WTC11 (cell line): ENCODE measurements around the gene PGAP2. TPM values are rescaled to one million over a fixed set of nuclear protein-coding genes. Genes with fewer than 3 reads are reported as not detected.

Experiments
- ATAC-seq: fragments of 200-7000 bp; cut with Tn5 transposase; 2 replicates; pipeline ENCODE4 v1.10.0; 2021; ENCODE audit warnings: mild to moderate bottlenecking, moderate library complexity
- CTCF ChIA-PET: fragments of 300-600 bp; sonication (Branson Sonifier 250); formaldehyde crosslinking; loops from one replicate; lab custom pipeline; 2021; ENCODE audit warnings: antibody characterized with exemption; lab: Charles Lee
- POLR2A ChIA-PET: fragments of 350-600 bp; sonication (Branson Sonifier 250); formaldehyde crosslinking; loops from one replicate; lab custom pipeline; 2021; ENCODE audit warnings: antibody characterized with exemption; lab: Charles Lee
- DNase-seq: peaks from one replicate; pipeline ENCODE4 v3.0.0; 2021; ENCODE audit warnings: low spot score
- H3K27ac Mint-ChIP-seq: 2 replicates; pipeline ENCODE4 v1.8.0; 2021; ENCODE audit warnings: mixed read lengths
- H3K27me3 Mint-ChIP-seq: 2 replicates; pipeline ENCODE4 v1.8.0; 2021; ENCODE audit warnings: low read depth, mild to moderate bottlenecking, moderate library complexity, mixed read lengths
- H3K36me3 Mint-ChIP-seq: 2 replicates; pipeline ENCODE4 v1.8.0; 2021; ENCODE audit warnings: mixed read lengths
- H3K4me1 Mint-ChIP-seq: 2 replicates; pipeline ENCODE4 v1.8.0; 2022; ENCODE audit warnings: mixed read lengths
- H3K4me3 Mint-ChIP-seq: 2 replicates; pipeline ENCODE4 v1.8.0; 2021; ENCODE audit warnings: mild to moderate bottlenecking, moderate library complexity, mixed read lengths
- H3K9me3 Mint-ChIP-seq: 2 replicates; pipeline ENCODE4 v1.8.0; 2021; ENCODE audit warnings: mixed read lengths
- ATF3 ChIP-seq: sonication (generic); formaldehyde crosslinking; conservative IDR thresholded peaks from 2 replicates; pipeline ENCODE4 v1.8.1; 2022; ENCODE audit warnings: mild to moderate bottlenecking, missing genetic modification reagents
- CBFB ChIP-seq: sonication (generic); formaldehyde crosslinking; IDR thresholded peaks from 2 replicates; pipeline ENCODE4 v1.8.1; 2022; ENCODE audit warnings: mild to moderate bottlenecking, low read depth, missing genetic modification reagents
- CDX4 ChIP-seq: fragments of 250-450 bp; sonication (Bioruptor Pico); IDR thresholded peaks from 2 replicates; pipeline ENCODE4 v1.9.0; 2021; ENCODE audit warnings: moderate library complexity, mild to moderate bottlenecking, inconsistent platforms, borderline replicate concordance
- E2F1 ChIP-seq: sonication (generic); formaldehyde crosslinking; IDR thresholded peaks from 2 replicates; pipeline ENCODE4 v1.8.0; 2022; ENCODE audit warnings: mild to moderate bottlenecking, missing genetic modification reagents
- E2F5 ChIP-seq: sonication (generic); formaldehyde crosslinking; IDR thresholded peaks from 2 replicates; pipeline ENCODE4 v1.8.1; 2022; ENCODE audit warnings: mild to moderate bottlenecking, moderate library complexity, missing genetic modification reagents
- EMX1 ChIP-seq: fragments of 250-450 bp; sonication (Bioruptor Pico); IDR thresholded peaks from 2 replicates; pipeline ENCODE4 v1.8.0; 2021; ENCODE audit warnings: mild to moderate bottlenecking
- ERG ChIP-seq: fragments of 250-450 bp; sonication (Bioruptor Pico); IDR thresholded peaks from 2 replicates; pipeline ENCODE4 v1.8.0; 2021; ENCODE audit warnings: mild to moderate bottlenecking
- ETV6 ChIP-seq: sonication (generic); formaldehyde crosslinking; IDR thresholded peaks from 2 replicates; pipeline ENCODE4 v1.8.1; 2022; ENCODE audit warnings: mild to moderate bottlenecking, missing genetic modification reagents
- FOXJ3 ChIP-seq: sonication (generic); formaldehyde crosslinking; IDR thresholded peaks from 2 replicates; pipeline ENCODE4 v1.9.0; 2021; ENCODE audit warnings: missing genetic modification reagents, mild to moderate bottlenecking, borderline replicate concordance
- FOXP1 ChIP-seq: sonication (generic); formaldehyde crosslinking; IDR thresholded peaks from 2 replicates; pipeline ENCODE4 v1.8.0; 2022; ENCODE audit warnings: missing genetic modification reagents, mild to moderate bottlenecking, moderate library complexity, borderline replicate concordance
- GABPB1 ChIP-seq: sonication (generic); formaldehyde crosslinking; IDR thresholded peaks from 2 replicates; pipeline ENCODE4 v1.8.1; 2023; ENCODE audit warnings: mild to moderate bottlenecking, missing genetic modification reagents
- IRF1 ChIP-seq: sonication (generic); formaldehyde crosslinking; IDR thresholded peaks from 2 replicates; pipeline ENCODE4 v1.8.0; 2023; ENCODE audit warnings: missing genetic modification reagents
- JUN ChIP-seq: sonication (generic); formaldehyde crosslinking; IDR thresholded peaks from 2 replicates; pipeline ENCODE4 v1.8.0; 2023; ENCODE audit warnings: mild to moderate bottlenecking, missing genetic modification reagents
- KAT7 ChIP-seq: sonication (generic); formaldehyde crosslinking; IDR thresholded peaks from 2 replicates; pipeline ENCODE4 v1.8.1; 2023; ENCODE audit warnings: missing genetic modification reagents, mild to moderate bottlenecking, borderline replicate concordance
- MLX ChIP-seq: sonication (generic); formaldehyde crosslinking; IDR thresholded peaks from 2 replicates; pipeline ENCODE4 v1.8.1; 2023; ENCODE audit warnings: mild to moderate bottlenecking, missing genetic modification reagents, moderate library complexity
- NFYB ChIP-seq: sonication (generic); formaldehyde crosslinking; conservative IDR thresholded peaks from 2 replicates; pipeline ENCODE4 v1.8.0; 2022; ENCODE audit warnings: low read depth, missing genetic modification reagents
- NR1H2 ChIP-seq: sonication (generic); formaldehyde crosslinking; IDR thresholded peaks from 2 replicates; pipeline ENCODE4 v1.9.0; 2021; ENCODE audit warnings: mild to moderate bottlenecking, moderate library complexity, missing genetic modification reagents
- OVOL2 ChIP-seq: fragments of 250-450 bp; sonication (Bioruptor Pico); IDR thresholded peaks from 2 replicates; pipeline ENCODE4 v1.9.0; 2021; ENCODE audit warnings: mild to moderate bottlenecking, borderline replicate concordance
- PRRX2 ChIP-seq: fragments of 250-450 bp; sonication (Bioruptor Pico); IDR thresholded peaks from 2 replicates; pipeline ENCODE4 v1.8.0; 2021; ENCODE audit warnings: mild to moderate bottlenecking
- RELA ChIP-seq: sonication (generic); formaldehyde crosslinking; IDR thresholded peaks from 2 replicates; pipeline ENCODE4 v1.8.1; 2022; ENCODE audit warnings: missing genetic modification reagents, mild to moderate bottlenecking, borderline replicate concordance
- SOX15 ChIP-seq: fragments of 250-450 bp; sonication (Bioruptor Pico); IDR thresholded peaks from 2 replicates; pipeline ENCODE4 v1.9.0; 2021; ENCODE audit warnings: mild to moderate bottlenecking
- SP1 ChIP-seq: sonication (generic); formaldehyde crosslinking; conservative IDR thresholded peaks from 2 replicates; pipeline ENCODE4 v1.8.1; 2022; ENCODE audit warnings: missing genetic modification reagents
- TEAD1 ChIP-seq: sonication (generic); formaldehyde crosslinking; IDR thresholded peaks from 2 replicates; pipeline ENCODE4 v1.8.0; 2022; ENCODE audit warnings: mild to moderate bottlenecking, missing genetic modification reagents
- USF2 ChIP-seq: sonication (generic); formaldehyde crosslinking; IDR thresholded peaks from 2 replicates; pipeline ENCODE4 v1.8.1; 2023; ENCODE audit warnings: mild to moderate bottlenecking, missing genetic modification reagents, moderate library complexity
- ZBTB21 ChIP-seq: sonication (generic); formaldehyde crosslinking; IDR thresholded peaks from 2 replicates; pipeline ENCODE4 v1.8.1; 2023; ENCODE audit warnings: mild to moderate bottlenecking, missing genetic modification reagents, borderline replicate concordance
- ZNF263 ChIP-seq: sonication (generic); formaldehyde crosslinking; IDR thresholded peaks from 2 replicates; pipeline ENCODE4 v1.8.1; 2022; ENCODE audit warnings: low read depth, mild to moderate bottlenecking, moderate library complexity, missing genetic modification reagents
- ZNF671 ChIP-seq: fragments of 250-450 bp; sonication (Bioruptor Pico); IDR thresholded peaks from 2 replicates; pipeline ENCODE4 v1.8.0; 2021; ENCODE audit warnings: mild to moderate bottlenecking
- ZSCAN18 ChIP-seq: fragments of 250-450 bp; sonication (Bioruptor Pico); IDR thresholded peaks from 2 replicates; pipeline ENCODE4 v2.1.2; 2022; ENCODE audit warnings: mild to moderate bottlenecking, moderate library complexity
- total RNA-seq: library from RNA; stranded (reverse); gene quantifications from 3 replicates; pipeline ENCODE4 v1.2.3, GENCODE V29; 2021

PGAP2 gene
- total RNA-seq, 1 experiment from 2014 or later, result 43.0 TPM

GRCh38 chr11:3857628-3858027 lies 49.3 kb downstream of the PGAP2 start:
- Mint-ChIP-seq H3K4me1 (peaks cover 65% of the 10 kb centered on the region), H3K36me3 (no peaks in the 10 kb centered on the region), H3K9me3 (no peaks in the 10 kb centered on the region), H3K27me3 (peaks cover 36% of the 10 kb centered on the region), H3K4me3 (0 out of 2 replicates have a peak overlapping the region, but pooled peaks have one; percentile 25), H3K27ac (no peak overlapping the region)
- CTCF ChIA-PET, result interaction anchor here (1.1 kb wide), 1 partner anchor 17 kb away, joined by 4 read pairs; the partner anchor contains the start of gene RHOG
- POLR2A ChIA-PET, result no interaction called here
- DNase-seq, result no peak
- TF ChIP-seq PRRX2 (no peak), IRF1 (no peak), ZNF263 (no peak), CBFB (CRISPR knock-in tag) (no peak), USF2 (CRISPR knock-in tag) (no peak), JUN (CRISPR knock-in tag) (no peak), ATF3 (CRISPR knock-in tag) (no peak), ZBTB21 (CRISPR knock-in tag) (no peak), E2F1 (CRISPR knock-in tag) (no peak), ETV6 (CRISPR knock-in tag) (no peak), KAT7 (no peak), ZNF671 (CRISPR knock-in tag) (no peak), NFYB (CRISPR knock-in tag) (no peak), FOXP1 (no peak), SOX15 (no peak), CDX4 (CRISPR knock-in tag) (no peak), ZSCAN18 (CRISPR knock-in tag) (no peak), MLX (CRISPR knock-in tag) (no peak), TEAD1 (CRISPR knock-in tag) (no peak)
- ATAC-seq, result no peak

GRCh38 chr11:3859373-3859881 lies 51.1 kb downstream of the PGAP2 start:
- CTCF ChIA-PET, result interaction anchor here (0.6 to 2.1 kb wide), 2 partner anchors 10 to 115 kb away, joined by 4 to 17 read pairs; no protein-coding TSS in a partner anchor
- ATAC-seq (peak; percentile 4; the same call in 1 of the 2 replicates), DNase-seq (peak; percentile 25)
- POLR2A ChIA-PET, result no interaction called here
- Mint-ChIP-seq H3K9me3 (no peaks in the 10 kb centered on the region), H3K27me3 (peaks cover 37% of the 10 kb centered on the region), H3K4me1 (peaks cover 56% of the 10 kb centered on the region), H3K27ac (no peak overlapping the region), H3K36me3 (no peaks in the 10 kb centered on the region)
- TF ChIP-seq GABPB1 (no peak), TEAD1 (CRISPR knock-in tag) (no peak), EMX1 (no peak), ETV6 (CRISPR knock-in tag) (no peak), ZBTB21 (CRISPR knock-in tag) (no peak), E2F5 (CRISPR knock-in tag) (no peak), IRF1 (no peak), RELA (CRISPR knock-in tag) (no peak), NR1H2 (no peak), FOXJ3 (CRISPR knock-in tag) (no peak), SP1 (no peak), ERG (CRISPR knock-in tag) (no peak), OVOL2 (CRISPR knock-in tag) (no peak)
- TF ChIP-seq, all 79 proteins: peak for 0
- no peak overlapping the region for H3K4me3 Mint-ChIP-seq
